GM18909 (cell line): Measurements from ENCODE around the gene MAP3K12.

Source experiments
- ATAC-seq: cut with Tn5 transposase; IDR thresholded peaks from one replicate; pipeline ENCODE4 v1.9.1; 2021; ENCODE audit warnings: mild to moderate bottlenecking; ENCODE audit not compliant: unreplicated experiment, poor library complexity

The MAP3K12 gene

GRCh38 chr12:53474819-53475218 is 24.4 kb downstream of the MAP3K12 start:
- no peak for ATAC-seq

GRCh38 chr12:53474077-53474476 is 25.2 kb downstream of the MAP3K12 start:
- no peak for ATAC-seq

GRCh38 chr12:53472056-53472582 is 27.1 kb downstream of the MAP3K12 start:
- no peak for ATAC-seq

GRCh38 chr12:53468282-53468681 is 31.0 kb downstream of the MAP3K12 start:
- no peak for ATAC-seq

- ATAC-seq = no peak
These were observed 31.4 kb downstream of the MAP3K12 start for GRCh38 chr12:53467880-53468279.

- ATAC-seq = no peak
These were observed 32.2 kb downstream of the MAP3K12 start for GRCh38 chr12:53467082-53467481.

- ATAC-seq = no peak
These were observed 32.6 kb downstream of the MAP3K12 start for GRCh38 chr12:53466640-53467039.

- no peak for ATAC-seq
These were observed 33.6 kb downstream of the MAP3K12 start for GRCh38 chr12:53465679-53466078.

- no peak for ATAC-seq
These were observed 34.4 kb downstream of the MAP3K12 start for GRCh38 chr12:53464685-53465418.

- no peak for ATAC-seq
These were observed 35.3 kb downstream of the MAP3K12 start for GRCh38 chr12:53463802-53464560.

- ATAC-seq = no peak
These were observed 36.3 kb downstream of the MAP3K12 start for GRCh38 chr12:53462935-53463334.

GRCh38 chr12:53461591-53461990 is 37.7 kb downstream of the MAP3K12 start:
- ATAC-seq = no peak

- no peak for ATAC-seq
These were observed 38.2 kb downstream of the MAP3K12 start for GRCh38 chr12:53461059-53461458.

- ATAC-seq = no peak
These were observed 40.2 kb downstream of the MAP3K12 start for GRCh38 chr12:53459097-53459496.

- ATAC-seq = no peak
These were observed 42.4 kb downstream of the MAP3K12 start for GRCh38 chr12:53456654-53457366.

GRCh38 chr12:53454707-53455106 is 44.6 kb downstream of the MAP3K12 start:
- no peak for ATAC-seq

GRCh38 chr12:53453953-53454640 is 45.2 kb downstream of the MAP3K12 start:
- ATAC-seq = no peak

- peak; percentile 33 for ATAC-seq
These were observed 46.8 kb downstream of the MAP3K12 start for GRCh38 chr12:53452159-53453077.

GRCh38 chr12:53451661-53452158 is 47.5 kb downstream of the MAP3K12 start, which contains the start of gene PCBP2:
Gene PCBP2, plus strand, starts transcription at chr12:53452102. Its CDS starts 2,699 bp downstream, at chr12:53454801.
- peak; percentile 96 for ATAC-seq
